Sigmoid colon (tissue), 7 donors: ENCODE data around the gene RIMS1. TPM values are rescaled to one million over a fixed set of nuclear protein-coding genes. Genes with fewer than 3 reads are reported as not detected.

Experiments
- DNase-seq: peaks from one replicate; pipeline ENCODE4 v3.0.0-alpha.2; 2019
- H3K27ac ChIP-seq, 4 donors: fragments of 200-600 bp; sonication (generic); one replicate each; pipeline ENCODE4 v1.5.1; 2016 to 2019; ENCODE audit warnings: mild to moderate bottlenecking in 1 of 4
- H3K27me3 ChIP-seq, 3 donors: fragments of 200-600 bp; sonication (generic); one replicate each; pipeline ENCODE4 v1.5.1; 2019; ENCODE audit warnings: mild to moderate bottlenecking in 1 of 3
- H3K36me3 ChIP-seq, 4 donors: fragments of 200-600 bp; sonication (generic); one replicate each; pipeline ENCODE4 v1.5.1; 2016 to 2019
- H3K4me1 ChIP-seq, 4 donors: fragments of 200-600 bp; sonication (generic); one replicate each; pipeline ENCODE4 v1.5.1; 2017 to 2019
- H3K4me3 ChIP-seq, 4 donors: fragments of 200-600 bp; sonication (generic); one replicate each; pipeline ENCODE4 v1.5.1; 2017 to 2019; ENCODE audit warnings: mild to moderate bottlenecking in 2 of 4, moderate library complexity in 1 of 4
- H3K9me3 ChIP-seq, 4 donors: fragments of 200-600 bp in 3 of 4; sonication (generic) in 3 of 4; one replicate each; pipeline versions ENCODE4 v1.5.1 to v1.6.1; 2013 to 2019
- EP300 ChIP-seq, 4 donors: sonication (generic); formaldehyde crosslinking; IDR thresholded peaks; one replicate each; pipeline ENCODE4 v1.6.1; 2017; ENCODE audit warnings: antibody characterized with exemption in 4 of 4
- POLR2A ChIP-seq, 2 donors: fragments of 450-650 bp; IDR thresholded peaks; one replicate each; pipeline ENCODE4 v1.6.1; 2016; ENCODE audit warnings: antibody characterized with exemption in 2 of 2, mild to moderate bottlenecking in 2 of 2, moderate library complexity in 2 of 2
- POLR2AphosphoS5 ChIP-seq, 4 donors: sonication (generic); formaldehyde crosslinking; IDR thresholded peaks; one replicate each; pipeline ENCODE4 v1.6.1; 2017; ENCODE audit warnings: antibody characterized with exemption in 4 of 4
- WGBS, 2 donors: extraction: QIAGEN DNeasy Blood & Tissue Kit; methylation state at CpG; one replicate each; pipeline ENCODE4 v1.1.7; 2013; 5-methylcytosine and 5-hydroxymethylcytosine counted together
- intact Hi-C: fragments of 100-400 bp; cut with DNase I; formaldehyde crosslinking; loops from one replicate; pipeline ENCODE4 v1.15.1; 2023
- polyA plus RNA-seq, 3 donors: library from polyadenylated mRNA; stranded (reverse); fragments of 200-250 nt; gene quantifications; one replicate each; pipeline ENCODE4 v1.2.3, GENCODE V29; 2013
- total RNA-seq, 4 donors: library from RNA; depleted of rRNA; stranded (reverse); fragments of >200 nt; gene quantifications; one replicate each; pipeline ENCODE4 v1.1.0, GENCODE V29; 2016
- TF ChIP-seq, protein P1 (sequence below), 4 experiments: fragments of 450-650 bp in 3 of 4; fragments of 200-600 bp in 1 of 4; IDR thresholded peaks; one replicate each; pipeline ENCODE4 v1.5.1; 2016 to 2019; ENCODE audit warnings: antibody characterized with exemption in 4 of 4, mild to moderate bottlenecking in 3 of 4, moderate library complexity in 2 of 4
- donor health status: healthy with polysubstance abuse.
- donor health status: Bipolar disorder and iron deficiency.
- donor health status: healthy.

RIMS1 gene
- total and polyA plus RNA-seq, 7 donors = 0.77 to 7.1 (median 2.3) TPM; not detected in 2

DNA sequence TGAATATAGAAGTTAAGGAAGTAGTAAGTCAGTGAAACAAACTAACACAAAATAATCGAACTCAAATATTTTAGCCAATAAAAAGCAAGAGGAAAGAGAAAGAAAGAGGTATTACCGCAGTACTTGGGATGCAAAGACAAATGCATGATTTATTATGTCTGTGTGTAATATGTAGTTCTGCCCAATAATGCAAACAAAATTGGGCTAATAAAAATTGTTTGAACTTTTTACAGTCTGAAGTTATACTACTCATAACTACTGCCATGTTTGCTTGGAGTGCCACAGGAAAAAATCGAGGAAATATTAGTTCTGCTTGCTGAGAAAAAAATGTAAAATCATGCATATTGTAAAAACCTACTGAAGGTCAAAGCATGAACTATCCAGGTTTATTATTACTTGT is 375.2 kb downstream of the RIMS1 start:
- no peaks in the 10 kb centered on the region for H3K9me3 ChIP-seq
- TF ChIP-seq, protein P1, sequence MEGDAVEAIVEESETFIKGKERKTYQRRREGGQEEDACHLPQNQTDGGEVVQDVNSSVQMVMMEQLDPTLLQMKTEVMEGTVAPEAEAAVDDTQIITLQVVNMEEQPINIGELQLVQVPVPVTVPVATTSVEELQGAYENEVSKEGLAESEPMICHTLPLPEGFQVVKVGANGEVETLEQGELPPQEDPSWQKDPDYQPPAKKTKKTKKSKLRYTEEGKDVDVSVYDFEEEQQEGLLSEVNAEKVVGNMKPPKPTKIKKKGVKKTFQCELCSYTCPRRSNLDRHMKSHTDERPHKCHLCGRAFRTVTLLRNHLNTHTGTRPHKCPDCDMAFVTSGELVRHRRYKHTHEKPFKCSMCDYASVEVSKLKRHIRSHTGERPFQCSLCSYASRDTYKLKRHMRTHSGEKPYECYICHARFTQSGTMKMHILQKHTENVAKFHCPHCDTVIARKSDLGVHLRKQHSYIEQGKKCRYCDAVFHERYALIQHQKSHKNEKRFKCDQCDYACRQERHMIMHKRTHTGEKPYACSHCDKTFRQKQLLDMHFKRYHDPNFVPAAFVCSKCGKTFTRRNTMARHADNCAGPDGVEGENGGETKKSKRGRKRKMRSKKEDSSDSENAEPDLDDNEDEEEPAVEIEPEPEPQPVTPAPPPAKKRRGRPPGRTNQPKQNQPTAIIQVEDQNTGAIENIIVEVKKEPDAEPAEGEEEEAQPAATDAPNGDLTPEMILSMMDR (IDR thresholded peaks at IDR 0.05) = no peak
- no peak for TF ChIP-seq EP300 (IDR thresholded peaks at IDR 0.05)
- no peak for TF ChIP-seq POLR2AphosphoS5 (IDR thresholded peaks at IDR 0.05)
- TF ChIP-seq POLR2A (IDR thresholded peaks at IDR 0.05) = no peak
- WGBS, 2 donors = 31 to 58% methylated on average over 3 of the region's 3 CpGs
- H3K36me3 ChIP-seq = no peaks in the 10 kb centered on the region
- H3K4me3 ChIP-seq = no peak overlapping the region
- no peak for DNase-seq
- H3K4me1 ChIP-seq = no peaks in the 10 kb centered on the region
- intact Hi-C loops = no loop called here
- H3K27ac ChIP-seq = no peak overlapping the region
- H3K27me3 ChIP-seq = no peaks in the 10 kb centered on the region

DNA sequence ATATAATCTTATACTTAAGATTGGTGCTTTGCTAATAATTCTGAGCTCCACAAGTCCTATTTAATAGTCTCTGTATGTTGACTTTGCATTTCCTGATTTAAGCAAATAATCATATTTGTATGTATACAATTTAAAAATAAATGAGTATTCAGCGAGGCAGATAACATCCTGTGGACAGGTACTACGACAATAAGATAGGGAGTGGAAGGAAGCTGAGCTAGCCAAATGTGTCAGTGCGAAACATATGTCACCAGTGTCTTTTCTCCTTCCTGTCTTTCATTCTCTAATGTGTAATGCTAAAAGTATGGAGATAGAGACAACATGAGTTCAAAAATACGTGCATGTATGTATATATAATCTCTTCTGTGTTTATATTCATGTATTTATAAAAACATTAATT is 375.9 kb downstream of the RIMS1 start:
- intact Hi-C loops = no loop called here
- no peaks in the 10 kb centered on the region for H3K36me3 ChIP-seq
- no peaks in the 10 kb centered on the region for H3K4me1 ChIP-seq
- H3K9me3 ChIP-seq = no peaks in the 10 kb centered on the region
- H3K27ac ChIP-seq = no peak overlapping the region
- H3K27me3 ChIP-seq = no peaks in the 10 kb centered on the region
- 66 to 73% methylated on average over 4 of the region's 4 CpGs for WGBS, 2 donors
- no peak overlapping the region for H3K4me3 ChIP-seq
- TF ChIP-seq EP300 (IDR thresholded peaks at IDR 0.05) = no peak
- no peak for TF ChIP-seq POLR2AphosphoS5 (IDR thresholded peaks at IDR 0.05)
- TF ChIP-seq POLR2A (IDR thresholded peaks at IDR 0.05) = no peak
- TF ChIP-seq, protein P1 (IDR thresholded peaks at IDR 0.05) = no peak
- DNase-seq = no peak

DNA sequence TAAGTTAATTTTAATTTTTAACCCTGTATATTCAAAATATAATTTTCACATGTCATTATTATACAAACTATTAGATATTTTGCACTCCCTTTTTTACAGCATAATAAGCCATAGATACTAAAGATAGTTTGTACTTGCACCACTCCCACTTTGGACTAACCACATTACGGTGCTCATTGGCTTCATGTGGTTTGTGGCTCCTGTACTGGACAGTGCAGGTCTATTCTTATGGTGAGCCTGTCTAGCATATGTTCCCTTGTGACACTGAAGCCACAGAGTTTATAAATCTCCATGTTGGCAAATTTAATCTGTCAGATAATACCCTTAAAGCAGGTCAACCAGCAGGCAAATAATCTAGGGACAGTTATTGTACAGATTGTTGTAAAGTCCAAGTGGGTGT is 381.1 kb downstream of the RIMS1 start:
- intact Hi-C loops = no loop called here
- H3K27me3 ChIP-seq = no peaks in the 10 kb centered on the region
- WGBS, 2 donors = 79% methylated on average over 1 of the region's 1 CpG
- no peak overlapping the region for H3K27ac ChIP-seq
- H3K4me1 ChIP-seq = no peaks in the 10 kb centered on the region
- no peaks in the 10 kb centered on the region for H3K36me3 ChIP-seq
- H3K4me3 ChIP-seq = no peak overlapping the region
- TF ChIP-seq EP300 (IDR thresholded peaks at IDR 0.05) = no peak
- no peak for TF ChIP-seq POLR2AphosphoS5 (IDR thresholded peaks at IDR 0.05)
- no peaks in the 10 kb centered on the region for H3K9me3 ChIP-seq
- DNase-seq = no peak

DNA sequence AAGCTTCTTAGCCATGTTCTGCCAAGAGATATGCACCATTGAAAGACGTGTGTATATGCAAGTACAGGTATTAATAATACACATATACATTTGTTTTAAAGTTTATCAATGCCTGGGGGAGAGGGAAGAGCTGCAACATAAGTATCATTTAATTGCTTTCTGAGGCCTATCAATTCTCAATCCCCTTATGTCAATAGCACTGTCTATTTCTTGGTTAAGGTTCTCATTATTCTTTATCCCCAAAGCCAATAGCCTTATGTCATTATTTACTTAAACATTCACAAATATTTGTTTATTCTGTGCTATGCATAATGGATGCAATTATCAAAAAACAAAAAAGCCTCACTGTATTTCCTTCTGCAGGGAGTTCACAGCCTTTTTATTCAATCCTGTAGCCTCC is 385.2 kb downstream of the RIMS1 start:
- H3K27ac ChIP-seq = no peak overlapping the region
- TF ChIP-seq EP300 (IDR thresholded peaks at IDR 0.05) (no peak), POLR2A (IDR thresholded peaks at IDR 0.05) (no peak), POLR2AphosphoS5 (IDR thresholded peaks at IDR 0.05) (no peak)
- TF ChIP-seq, protein P1 (IDR thresholded peaks at IDR 0.05) = no peak
- 45 to 65% methylated on average over 1 of the region's 1 CpG for WGBS, 2 donors
- no peaks in the 10 kb centered on the region for H3K27me3 ChIP-seq
- H3K4me1 ChIP-seq = no peaks in the 10 kb centered on the region
- no peak overlapping the region for H3K4me3 ChIP-seq
- intact Hi-C loops = no loop called here
- no peak for DNase-seq
- no peaks in the 10 kb centered on the region for H3K36me3 ChIP-seq
- H3K9me3 ChIP-seq = no peaks in the 10 kb centered on the region

DNA sequence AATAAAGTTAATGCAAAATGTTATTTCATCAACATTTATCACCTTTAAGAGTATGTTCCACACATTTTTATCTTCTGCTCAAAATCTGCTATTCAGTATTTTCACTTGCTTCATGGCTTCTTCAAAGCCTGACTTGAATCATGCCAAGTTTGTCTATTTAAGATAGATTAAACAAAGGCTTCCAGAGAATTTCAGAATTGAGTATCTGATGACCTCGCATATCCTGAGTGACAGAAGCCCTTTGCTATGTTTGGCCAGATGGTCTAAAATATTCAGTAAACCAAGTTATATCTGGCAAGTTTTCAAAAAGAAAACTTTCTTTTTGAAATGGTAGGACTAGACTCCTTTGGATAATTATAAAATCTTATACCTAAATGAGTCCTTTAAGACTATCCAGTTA is 386.6 kb downstream of the RIMS1 start:
- intact Hi-C loops = no loop called here
- no peaks in the 10 kb centered on the region for H3K27me3 ChIP-seq
- no peak overlapping the region for H3K27ac ChIP-seq

DNA sequence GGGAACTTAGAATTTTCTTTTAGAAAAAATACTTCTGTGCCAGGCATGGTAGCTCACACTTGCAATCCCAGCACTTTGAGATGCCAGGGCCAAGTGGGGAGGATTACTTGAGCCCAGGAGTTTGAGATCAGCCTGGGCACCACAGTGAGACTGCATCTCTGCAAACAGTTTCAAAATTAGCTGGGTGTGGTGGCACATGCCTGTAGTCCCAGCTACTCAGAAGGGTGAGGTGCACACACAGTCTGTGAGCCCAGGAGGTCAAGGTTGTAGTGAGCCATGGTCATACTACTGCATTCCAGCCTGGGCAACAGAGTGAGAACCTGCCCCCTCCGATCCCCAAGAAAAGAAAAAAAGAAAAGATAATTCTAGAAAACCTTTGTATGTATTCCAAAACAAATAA is 389.5 kb downstream of the RIMS1 start:
- H3K27me3 ChIP-seq = no peaks in the 10 kb centered on the region
- H3K27ac ChIP-seq = no peak overlapping the region
- intact Hi-C loops = no loop called here
- WGBS, 2 donors = 62 to 88% methylated on average over 1 of the region's 1 CpG
- TF ChIP-seq, protein P1 (IDR thresholded peaks at IDR 0.05) = no peak
- TF ChIP-seq EP300 (IDR thresholded peaks at IDR 0.05) = no peak
- TF ChIP-seq POLR2AphosphoS5 (IDR thresholded peaks at IDR 0.05) = no peak
- TF ChIP-seq POLR2A (IDR thresholded peaks at IDR 0.05) = no peak
- DNase-seq = no peak
- no peaks in the 10 kb centered on the region for H3K4me1 ChIP-seq
- H3K36me3 ChIP-seq = no peaks in the 10 kb centered on the region
- H3K4me3 ChIP-seq = no peak overlapping the region
- H3K9me3 ChIP-seq = no peaks in the 10 kb centered on the region

More for the DNA sequence above, 386.6 kb downstream of the RIMS1 start:
- TF ChIP-seq POLR2A (IDR thresholded peaks at IDR 0.05) = no peak
- TF ChIP-seq POLR2AphosphoS5 (IDR thresholded peaks at IDR 0.05) = no peak
- TF ChIP-seq EP300 (IDR thresholded peaks at IDR 0.05) = no peak
- Histone ChIP-seq H3K36me3 (no peaks in the 10 kb centered on the region), H3K4me3 (no peak overlapping the region), H3K4me1 (no peaks in the 10 kb centered on the region), H3K9me3 (no peaks in the 10 kb centered on the region)
- 56 to 71% methylated on average over 1 of the region's 1 CpG for WGBS, 2 donors
- no peak for DNase-seq
